ENCODE measurements around the gene FBXO7. TPM values are rescaled to one million over a fixed set of nuclear protein-coding genes. Genes with fewer than 3 reads are reported as not detected.
A peak's percentile ranks its signal among the peaks of the same experiment; 100 is the strongest.

Gene FBXO7
- total RNA-seq, 2 donors from 2014 or later, result 82.8 to 128 TPM

DNA sequence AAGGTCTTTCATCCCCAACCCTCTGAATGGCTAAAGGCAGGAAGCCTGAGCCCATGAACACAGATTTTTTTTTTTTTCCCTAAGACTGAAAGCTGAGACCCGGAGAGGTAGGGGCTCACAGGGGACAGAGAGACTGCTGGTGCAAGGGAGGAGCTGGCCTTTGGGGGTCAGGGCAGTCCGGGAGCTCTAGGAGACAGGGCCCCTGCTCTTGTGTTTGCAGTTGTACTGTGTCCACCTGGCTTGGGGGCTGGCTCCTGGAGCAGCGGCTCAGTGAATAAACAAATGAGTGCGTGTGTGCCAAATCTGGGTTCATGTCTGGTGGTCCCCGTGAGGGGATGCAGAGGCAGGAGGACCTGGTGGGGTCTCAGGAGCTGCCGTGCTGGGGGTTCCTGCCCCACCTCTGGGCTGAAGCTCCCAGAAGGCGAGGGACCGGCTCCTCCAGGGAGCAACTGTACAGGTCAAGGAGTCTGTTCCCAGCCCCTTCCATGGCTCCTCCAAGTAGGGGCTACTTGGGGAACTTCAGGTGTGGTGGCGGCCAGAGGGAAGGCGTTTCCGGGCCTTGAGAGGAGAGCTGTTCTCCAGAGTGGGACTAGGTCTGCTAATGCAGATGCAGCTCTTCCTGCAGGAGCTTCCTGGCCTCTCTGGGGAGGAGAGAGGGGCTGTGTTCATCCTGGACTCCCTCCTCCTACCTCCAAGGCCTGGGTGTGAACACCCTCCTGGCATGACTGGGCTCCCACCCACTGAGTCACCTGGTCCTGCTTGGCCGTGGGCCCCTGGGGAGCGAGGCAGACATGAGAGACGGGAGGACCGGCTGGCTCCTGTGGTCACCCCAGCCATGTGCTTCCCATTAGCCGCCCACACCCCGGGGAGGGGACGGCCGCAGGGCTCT lies 57.6 kb downstream of the FBXO7 start:
- 47% methylated on average over 19 of the region's 19 CpGs for WGBS
- Histone ChIP-seq H3K4me1 (replicated peaks) (peaks cover 3% of the 10 kb centered on the region), H3K9me3 (no peaks in the 10 kb centered on the region), H3K4me3 (no peak overlapping the region), H3K36me3 (no peaks in the 10 kb centered on the region), H3K27me3 (replicated peaks; ENCODE audit: insufficient read depth) (no peaks in the 10 kb centered on the region), H3K27ac (peak overlapping the region; percentile 1 to 51)
- intact Hi-C loops (cut with DNase I), result loop anchor here (5.0 kb wide), 2 partner anchors 95 to 130 kb away; no protein-coding TSS in a partner anchor
- TF ChIP-seq POLR2A (IDR thresholded peaks at IDR 0.05), result no peak
- TF ChIP-seq, protein P1, sequence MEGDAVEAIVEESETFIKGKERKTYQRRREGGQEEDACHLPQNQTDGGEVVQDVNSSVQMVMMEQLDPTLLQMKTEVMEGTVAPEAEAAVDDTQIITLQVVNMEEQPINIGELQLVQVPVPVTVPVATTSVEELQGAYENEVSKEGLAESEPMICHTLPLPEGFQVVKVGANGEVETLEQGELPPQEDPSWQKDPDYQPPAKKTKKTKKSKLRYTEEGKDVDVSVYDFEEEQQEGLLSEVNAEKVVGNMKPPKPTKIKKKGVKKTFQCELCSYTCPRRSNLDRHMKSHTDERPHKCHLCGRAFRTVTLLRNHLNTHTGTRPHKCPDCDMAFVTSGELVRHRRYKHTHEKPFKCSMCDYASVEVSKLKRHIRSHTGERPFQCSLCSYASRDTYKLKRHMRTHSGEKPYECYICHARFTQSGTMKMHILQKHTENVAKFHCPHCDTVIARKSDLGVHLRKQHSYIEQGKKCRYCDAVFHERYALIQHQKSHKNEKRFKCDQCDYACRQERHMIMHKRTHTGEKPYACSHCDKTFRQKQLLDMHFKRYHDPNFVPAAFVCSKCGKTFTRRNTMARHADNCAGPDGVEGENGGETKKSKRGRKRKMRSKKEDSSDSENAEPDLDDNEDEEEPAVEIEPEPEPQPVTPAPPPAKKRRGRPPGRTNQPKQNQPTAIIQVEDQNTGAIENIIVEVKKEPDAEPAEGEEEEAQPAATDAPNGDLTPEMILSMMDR (IDR thresholded peaks at IDR 0.05), result no peak
- TF ChIP-seq POLR2AphosphoS5 (IDR thresholded peaks at IDR 0.05), result no peak
- DNase-seq (ENCODE audit: low spot score), result no peak

DNA sequence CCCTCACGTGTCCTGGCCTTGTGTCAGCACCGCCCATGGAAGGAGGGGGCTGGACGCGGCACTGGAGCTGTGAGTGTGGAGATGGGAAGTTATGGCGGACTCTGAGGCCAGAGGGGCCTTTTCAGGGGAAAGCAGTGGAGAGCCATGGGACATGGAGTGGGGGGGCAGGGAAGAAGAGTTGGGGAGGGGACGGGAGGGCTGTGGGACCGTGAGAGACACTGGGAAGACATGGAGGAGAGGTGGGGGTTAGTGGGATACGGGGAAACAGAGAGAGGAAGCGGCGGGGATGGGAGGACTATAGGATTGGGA lies 58.2 kb downstream of the FBXO7 start:
- Histone ChIP-seq H3K36me3 (no peaks in the 10 kb centered on the region), H3K9me3 (no peaks in the 10 kb centered on the region), H3K4me3 (no peak overlapping the region), H3K4me1 (replicated peaks) (peaks cover 3% of the 10 kb centered on the region), H3K27ac (peak overlapping the region; percentile 39 to 53), H3K27me3 (replicated peaks; ENCODE audit: insufficient read depth) (no peaks in the 10 kb centered on the region)
- intact Hi-C loops (cut with DNase I), result loop anchor here (5.0 kb wide), 2 partner anchors 95 to 130 kb away; no protein-coding TSS in a partner anchor
- 65% methylated on average over 10 of the region's 10 CpGs for WGBS
- TF ChIP-seq POLR2A (IDR thresholded peaks at IDR 0.05) (no peak), POLR2AphosphoS5 (IDR thresholded peaks at IDR 0.05) (no peak)
- TF ChIP-seq, protein P1 (IDR thresholded peaks at IDR 0.05), result no peak
- no peak for DNase-seq (ENCODE audit: low spot score)

DNA sequence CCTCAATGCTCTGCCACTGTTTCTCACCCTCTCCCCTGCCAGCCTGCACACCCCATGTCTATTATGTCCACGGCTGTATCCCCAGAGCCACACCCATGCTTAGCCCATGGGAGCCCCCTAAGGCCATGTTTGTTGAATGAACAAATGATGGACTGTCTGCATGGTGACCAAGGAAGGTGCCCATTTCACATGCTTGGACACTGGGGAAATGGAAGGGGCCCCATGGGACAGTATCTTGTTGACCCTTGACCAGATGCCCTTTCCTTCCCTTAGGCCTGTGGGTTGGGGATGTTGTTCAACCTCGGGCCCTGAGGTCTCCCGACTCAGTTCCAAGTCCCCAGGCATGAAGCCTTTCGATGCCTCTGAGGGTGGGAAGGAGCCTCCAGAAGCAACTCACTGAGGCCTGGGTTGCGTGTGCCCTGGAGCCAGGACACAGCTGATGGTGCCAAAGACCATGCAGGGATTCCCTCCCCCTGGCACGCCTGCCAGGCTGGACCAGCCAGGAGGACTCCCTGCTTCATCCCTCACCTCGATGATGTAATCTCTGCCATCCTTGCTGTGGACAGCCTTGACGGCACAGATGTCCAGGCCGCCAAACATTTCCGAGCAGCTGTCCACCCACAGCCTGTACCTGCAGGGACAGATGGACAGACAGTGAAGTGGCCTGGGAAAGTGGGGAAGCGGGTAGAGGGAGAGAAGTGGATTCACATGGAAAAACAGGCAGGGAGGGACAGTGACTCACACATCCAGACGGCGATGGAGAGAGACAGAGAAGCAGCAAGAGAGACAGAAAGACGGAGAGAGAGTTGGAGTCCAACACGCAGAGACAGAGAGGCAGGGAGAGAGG lies 58.9 kb downstream of the FBXO7 start:
- peaks cover 3% of the 10 kb centered on the region for H3K4me1 ChIP-seq (replicated peaks)
- DNase-seq (ENCODE audit: low spot score), result no peak
- no peaks in the 10 kb centered on the region for H3K36me3 ChIP-seq
- no peak overlapping the region for H3K4me3 ChIP-seq
- H3K27ac ChIP-seq, result peak overlapping the region; percentile 39 to 53
- WGBS, result 84% methylated on average over 15 of the region's 15 CpGs
- intact Hi-C loops (cut with DNase I), result loop anchor here (5.0 kb wide), 2 partner anchors 94 to 129 kb away; no protein-coding TSS in a partner anchor
- TF ChIP-seq, protein P1 (IDR thresholded peaks at IDR 0.05), result no peak
- no peak for TF ChIP-seq POLR2AphosphoS5 (IDR thresholded peaks at IDR 0.05)
- no peak for TF ChIP-seq POLR2A (IDR thresholded peaks at IDR 0.05)
- H3K27me3 ChIP-seq (replicated peaks; ENCODE audit: insufficient read depth), result no peaks in the 10 kb centered on the region
- no peaks in the 10 kb centered on the region for H3K9me3 ChIP-seq

DNA sequence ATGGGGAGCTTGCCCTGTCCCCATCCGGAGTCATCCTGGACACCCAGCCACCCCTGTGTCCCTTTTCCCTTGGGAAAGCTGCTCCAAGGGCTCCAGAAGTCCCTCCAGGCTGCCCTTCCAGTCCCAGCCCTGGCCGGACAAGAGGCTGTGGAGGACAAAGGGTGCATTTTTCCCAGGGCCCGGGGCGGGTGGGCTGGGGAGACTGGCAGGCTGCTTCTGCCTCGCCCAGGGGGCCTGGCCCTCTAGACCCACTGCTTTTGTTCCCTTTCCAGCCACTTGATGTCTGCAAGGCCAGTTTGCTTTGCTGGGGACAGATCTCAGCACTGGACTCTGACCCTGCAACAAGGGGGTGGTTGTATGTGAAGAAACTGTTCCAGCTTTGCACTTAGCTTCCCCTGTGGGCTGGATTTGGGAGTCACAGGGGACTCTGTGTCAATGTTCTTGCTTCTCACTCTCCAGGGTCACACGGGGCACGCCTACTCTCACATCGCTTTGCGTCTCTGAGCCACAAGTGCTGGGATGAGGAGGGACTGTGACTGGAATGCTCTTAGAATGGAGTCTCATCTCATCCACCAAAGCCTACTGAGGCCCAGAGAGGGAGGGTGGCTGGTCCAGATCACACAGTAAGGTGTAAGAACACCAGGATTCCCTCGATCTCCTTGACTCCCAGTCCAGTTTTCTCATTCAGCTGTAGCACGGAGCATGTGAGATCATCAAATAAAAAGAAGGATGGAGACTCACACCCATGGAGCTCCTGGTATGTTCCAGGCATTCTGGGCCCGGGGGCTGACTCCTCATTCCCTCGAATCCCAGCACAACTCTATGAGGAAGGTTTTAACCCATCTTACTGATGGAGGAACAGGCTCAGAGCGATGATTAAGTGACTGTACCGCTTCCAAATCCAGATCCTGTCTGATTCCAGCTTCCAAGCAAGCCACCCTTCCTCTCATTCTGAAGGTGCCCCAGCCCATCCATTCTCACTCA lies 59.9 kb downstream of the FBXO7 start:
- 77% methylated on average over 15 of the region's 15 CpGs for WGBS
- no peak for DNase-seq (ENCODE audit: low spot score)
- H3K36me3 ChIP-seq, result no peaks in the 10 kb centered on the region
- no peaks in the 10 kb centered on the region for H3K9me3 ChIP-seq
- intact Hi-C loops (cut with DNase I), result loop anchor here (5.0 kb wide), 2 partner anchors 93 to 128 kb away; no protein-coding TSS in a partner anchor
- TF ChIP-seq, protein P1 (IDR thresholded peaks at IDR 0.05), result no peak
- TF ChIP-seq POLR2A (IDR thresholded peaks at IDR 0.05) (no peak), POLR2AphosphoS5 (IDR thresholded peaks at IDR 0.05) (no peak)
- no peak overlapping the region for H3K4me3 ChIP-seq
- H3K27me3 ChIP-seq (replicated peaks; ENCODE audit: insufficient read depth), result no peaks in the 10 kb centered on the region
- H3K27ac ChIP-seq, result peak overlapping the region; percentile 20 to 53
- no peaks in the 10 kb centered on the region for H3K4me1 ChIP-seq (replicated peaks)

All from prostate gland (tissue), 2 donors.